Spleen (tissue), 7 donors: Measurements from ENCODE around the gene NUP155.

ENCODE experiments used
- CTCF ChIP-seq, 11 experiments: fragments of 200-600 bp in 7 of 11; fragments of 450-650 bp in 4 of 11; sonication (generic) in 4 of 11; IDR thresholded peaks in 8 of 11; conservative IDR thresholded peaks in 3 of 11; 1 replicate in 7 of 11; 2 replicates in 4 of 11; pipeline versions ENCODE4 v1.4.0 to v1.8.0; 2016 to 2021; ENCODE audit warnings: antibody characterized with exemption in 11 of 11, inconsistent platforms in 4 of 11, mild to moderate bottlenecking in 1 of 11
- POLR2A ChIP-seq, 3 donors: fragments of 450-650 bp; IDR thresholded peaks; one replicate each; pipeline ENCODE4 v1.5.1; 2017; ENCODE audit warnings: antibody characterized with exemption in 3 of 3, mild to moderate bottlenecking in 1 of 3
- donor health status: DM: no; HTN: no; CAD: no; lungs with moderate emphysema.
- donor health status: DM: no; HTN: no; CAD: no.
- donor health status: DM: no; HTN: no; CAD: no.

- TF ChIP-seq CTCF (IDR thresholded peaks at IDR 0.05 in 8 of 11, conservative IDR thresholded peaks at IDR 0.05 in 3 of 11) (no peak), POLR2A (IDR thresholded peaks at IDR 0.05) (no peak)
Observed at GRCh38 chr5:37370550-37370863, 399 bp downstream of the NUP155 start.
